Activated naive CD4-positive, alpha-beta T cell treated with Interleukin-2 at 50 U/mL for 16 hours (primary cell): ENCODE measurements around the gene MISP3.

Source experiments
- DNase-seq: peaks from one replicate; pipeline ENCODE4 v3.0.0-alpha.2; 2020

MISP3 gene

GRCh38 chr19:14081797-14082674 is 9.4 kb downstream of the MISP3 start:
- DNase-seq: peak; percentile 48

GRCh38 chr19:14082675-14082960 is 10.0 kb downstream of the MISP3 start:
- DNase-seq: no peak

GRCh38 chr19:14085309-14085995 is 12.9 kb downstream of the MISP3 start, which contains the start of gene C19orf67:
TSS of gene C19orf67 (minus strand) at chr19:14085783. CDS start at chr19:14085627, 156 bp downstream.
- DNase-seq: no peak

- no peak for DNase-seq
Observed at GRCh38 chr19:14086098-14086497, 13.5 kb downstream of the MISP3 start.

- no peak for DNase-seq
Observed at GRCh38 chr19:14088634-14089411, 16.2 kb downstream of the MISP3 start.

GRCh38 chr19:14089412-14089661 is 16.8 kb downstream of the MISP3 start:
- no peak for DNase-seq

- peak; percentile 57 for DNase-seq
Observed at GRCh38 chr19:14089662-14090508, 17.3 kb downstream of the MISP3 start.

- DNase-seq: peak; percentile 81
Observed at GRCh38 chr19:14090509-14091080, 18.0 kb downstream of the MISP3 start, which contains the start of gene SAMD1. TSS of gene SAMD1 (minus strand) at chr19:14090751.

GRCh38 chr19:14091081-14091812 is 18.7 kb downstream of the MISP3 start:
- DNase-seq: peak; percentile 73

GRCh38 chr19:14091813-14092462 is 19.4 kb downstream of the MISP3 start:
- DNase-seq: peak; percentile 39

GRCh38 chr19:14093117-14093823 is 20.7 kb downstream of the MISP3 start:
- no peak for DNase-seq

GRCh38 chr19:14094854-14095253 is 22.3 kb downstream of the MISP3 start:
- DNase-seq: no peak

GRCh38 chr19:14096272-14096992 is 23.8 kb downstream of the MISP3 start:
- DNase-seq: no peak

- DNase-seq: no peak
Observed at GRCh38 chr19:14097532-14098151, 25.1 kb downstream of the MISP3 start.

GRCh38 chr19:14101003-14101545 is 28.5 kb downstream of the MISP3 start:
- DNase-seq: no peak

GRCh38 chr19:14102102-14102696 is 29.6 kb downstream of the MISP3 start:
- no peak for DNase-seq

GRCh38 chr19:14102756-14103155 is 30.2 kb downstream of the MISP3 start:
- DNase-seq: no peak

GRCh38 chr19:14103310-14103709 is 30.7 kb downstream of the MISP3 start:
- no peak for DNase-seq

GRCh38 chr19:14105680-14106079 is 33.1 kb downstream of the MISP3 start:
- no peak for DNase-seq
